ENCODE data around the gene EGR4. TPM values are rescaled to one million over a fixed set of nuclear protein-coding genes. Genes with fewer than 3 reads are reported as not detected.

Gene EGR4
- total and polyA plus RNA-seq, 8 donors: 0.09 to 0.94 (median 0.18) TPM; not detected in 3

- intact Hi-C loops (cut with DNase I): no loop called here
- Histone ChIP-seq H3K4me1 (no peaks in the 10 kb centered on the region), H3K27ac (no peak overlapping the region), H3K36me3 (no peaks in the 10 kb centered on the region), H3K9me3 (no peaks in the 10 kb centered on the region), H3K27me3 (peaks cover 0 to 37% (median 16%) of the 10 kb centered on the region in 4 donors), H3K4me3 (peak overlapping the region in 1 of 4 donors; percentile 29)
- FAIRE-seq (no peak), DNase-seq (peak in 2 of 6 donors; percentile 63 to 75), ATAC-seq (peak; percentile 4 to 33 (median 8))
- no peak for TF ChIP-seq CTCF (IDR thresholded peaks at IDR 0.05)
- WGBS, 2 donors: 4% methylated on average over 72 to 82 of the region's 82 CpGs
Observed at GRCh38 chr2:73291461-73292315, 1.7 kb downstream of the EGR4 start.

GRCh38 chr2:73291093-73291460 lies 2.3 kb downstream of the EGR4 start:
- no peak overlapping the region for H3K27ac ChIP-seq
- no peaks in the 10 kb centered on the region for H3K36me3 ChIP-seq
- TF ChIP-seq CTCF (IDR thresholded peaks at IDR 0.05): no peak
- no peaks in the 10 kb centered on the region for H3K9me3 ChIP-seq
- 5 to 11% methylated on average over 22 to 34 of the region's 34 CpGs for WGBS, 2 donors
- peak overlapping the region in 1 of 4 donors; percentile 29 for H3K4me3 ChIP-seq
- no peaks in the 10 kb centered on the region for H3K4me1 ChIP-seq
- ATAC-seq: peak; percentile 75 to 93 (median 78)
- FAIRE-seq: no peak
- intact Hi-C loops (cut with DNase I): no loop called here
- H3K27me3 ChIP-seq: peaks cover 0 to 37% (median 16%) of the 10 kb centered on the region in 4 donors
- peak in 2 of 6 donors; percentile 48 to 81 for DNase-seq

- Histone ChIP-seq H3K4me3 (no peak overlapping the region), H3K4me1 (no peaks in the 10 kb centered on the region), H3K36me3 (no peaks in the 10 kb centered on the region), H3K9me3 (no peaks in the 10 kb centered on the region), H3K27me3 (peaks cover 0 to 31% (median 16%) of the 10 kb centered on the region in 4 donors), H3K27ac (no peak overlapping the region)
- DNase-seq (peak in 1 of 6 donors; percentile 40), ATAC-seq (peak; percentile 58 to 75 (median 69)), FAIRE-seq (no peak)
- intact Hi-C loops (cut with DNase I): no loop called here
- peak; percentile 9 to 40 (median 34) for TF ChIP-seq CTCF (IDR thresholded peaks at IDR 0.05)
- 47 to 61% methylated on average over 6 of the region's 6 CpGs for WGBS, 2 donors
Observed at GRCh38 chr2:73290049-73290839, 3.1 kb downstream of the EGR4 start.

GRCh38 chr2:73289304-73289703 lies 4.0 kb downstream of the EGR4 start:
- Histone ChIP-seq H3K27ac (no peak overlapping the region), H3K9me3 (no peaks in the 10 kb centered on the region), H3K4me3 (no peak overlapping the region), H3K36me3 (no peaks in the 10 kb centered on the region), H3K27me3 (peaks cover 0 to 21% (median 11%) of the 10 kb centered on the region in 4 donors), H3K4me1 (no peaks in the 10 kb centered on the region)
- FAIRE-seq (no peak), ATAC-seq (no peak), DNase-seq (no peak)
- intact Hi-C loops (cut with DNase I): no loop called here
- no peak for TF ChIP-seq CTCF (IDR thresholded peaks at IDR 0.05)

All from pancreas (tissue), 10 donors.